HG02885 (cell line): ENCODE data around the gene ACTR8.
A peak's percentile ranks its signal among the peaks of the same experiment; 100 is the strongest.

ENCODE experiments used
- ATAC-seq: cut with Tn5 transposase; IDR thresholded peaks from one replicate; pipeline ENCODE4 v1.9.1; 2021; ENCODE audit warnings: mild to moderate bottlenecking; ENCODE audit not compliant: unreplicated experiment, poor library complexity

The ACTR8 gene

GRCh38 chr3:53841296-53841695, 40.7 kb downstream of the ACTR8 start:
- no peak for ATAC-seq

GRCh38 chr3:53837331-53837730, 44.6 kb downstream of the ACTR8 start:
- ATAC-seq, result no peak

DNA sequence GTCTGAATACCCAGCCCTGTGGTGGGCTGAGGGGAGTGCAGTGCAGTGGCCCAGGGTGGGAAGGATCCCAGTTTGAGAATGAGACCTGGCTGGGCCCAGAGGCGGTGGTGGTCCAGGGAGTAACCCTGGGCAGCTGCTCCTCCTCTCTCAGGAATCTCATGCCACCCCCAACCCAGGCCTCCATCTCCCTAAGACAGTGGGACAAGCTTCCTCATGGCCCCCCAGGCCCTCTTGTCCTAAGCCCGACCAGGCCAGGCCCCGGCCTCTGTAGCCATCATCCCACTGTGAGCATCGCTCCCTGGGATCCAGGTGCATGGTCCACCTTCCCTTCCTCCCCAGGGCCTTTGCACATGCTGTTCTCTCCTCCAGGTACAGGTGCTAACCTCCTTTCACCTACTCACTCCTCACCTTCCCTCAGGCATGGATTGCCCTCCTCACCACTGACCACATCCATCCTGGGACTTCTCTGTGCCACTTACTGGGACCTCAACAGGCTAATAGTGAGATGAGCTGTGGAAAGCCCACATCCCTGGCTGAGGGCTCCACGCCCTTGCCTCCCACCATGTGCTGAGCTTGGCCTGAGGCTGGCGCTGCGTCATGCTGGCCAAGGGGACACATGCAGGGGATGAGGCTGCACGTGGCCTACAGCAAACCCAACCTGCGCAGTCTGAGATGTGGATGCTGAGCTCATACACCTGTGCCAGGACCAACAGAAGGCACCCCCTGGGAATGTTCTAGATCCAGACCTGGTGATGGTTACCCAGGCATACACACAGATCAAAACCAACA, 45.7 kb downstream of the ACTR8 start:
- ATAC-seq, result no peak

GRCh38 chr3:53835257-53835656, 46.7 kb downstream of the ACTR8 start:
- ATAC-seq, result no peak

DNA sequence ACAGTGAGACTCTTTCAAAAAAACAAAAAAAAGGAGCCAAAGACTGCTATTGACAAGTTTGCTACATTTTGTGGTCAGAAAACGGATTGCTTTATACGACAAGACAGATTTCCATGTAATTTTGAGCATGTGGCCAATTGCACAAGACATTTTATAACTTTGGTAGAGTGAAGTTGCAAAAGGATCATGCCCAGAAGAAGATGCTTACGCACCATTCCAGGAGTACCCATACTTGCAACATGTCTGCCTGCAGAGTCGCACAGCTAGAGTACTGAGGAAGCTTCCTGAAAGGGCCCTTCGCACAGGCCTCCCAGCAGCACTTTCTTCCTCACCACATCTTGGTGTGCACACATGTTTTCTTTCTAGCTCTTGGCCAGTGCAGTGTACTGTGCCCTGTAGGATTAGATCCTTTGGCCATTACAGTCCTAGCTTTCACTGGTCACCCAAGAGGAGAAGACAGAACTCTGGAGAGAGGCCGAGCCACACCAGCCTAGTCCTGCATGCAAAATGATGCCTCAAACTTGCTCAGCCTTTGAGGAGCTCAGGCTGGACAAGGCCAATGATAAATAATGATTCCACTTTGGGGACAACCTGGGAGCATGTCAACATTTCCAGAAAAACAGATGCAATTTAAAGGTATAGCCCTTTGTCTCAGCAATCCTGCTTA, 47.4 kb downstream of the ACTR8 start:
- ATAC-seq, result no peak

DNA sequence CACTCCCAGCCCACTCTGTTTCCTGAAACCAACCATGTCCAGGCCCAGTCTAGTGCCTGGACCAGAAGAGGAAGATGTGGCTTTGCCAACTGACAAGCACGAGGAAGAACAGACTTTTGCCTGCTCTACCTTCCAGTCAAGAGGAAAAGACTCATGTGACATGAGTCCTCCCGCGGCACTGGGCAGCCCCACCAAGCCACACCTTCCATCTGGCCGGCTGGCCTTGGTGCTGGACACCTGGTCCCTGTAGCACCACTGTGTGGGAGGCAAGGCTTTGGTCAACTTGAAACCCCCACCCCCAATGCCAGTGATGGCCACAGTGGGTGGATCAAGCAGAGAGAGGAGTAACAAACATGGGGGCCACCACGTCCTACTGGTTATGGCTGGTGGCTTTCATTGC, 48.3 kb downstream of the ACTR8 start:
- ATAC-seq, result no peak

DNA sequence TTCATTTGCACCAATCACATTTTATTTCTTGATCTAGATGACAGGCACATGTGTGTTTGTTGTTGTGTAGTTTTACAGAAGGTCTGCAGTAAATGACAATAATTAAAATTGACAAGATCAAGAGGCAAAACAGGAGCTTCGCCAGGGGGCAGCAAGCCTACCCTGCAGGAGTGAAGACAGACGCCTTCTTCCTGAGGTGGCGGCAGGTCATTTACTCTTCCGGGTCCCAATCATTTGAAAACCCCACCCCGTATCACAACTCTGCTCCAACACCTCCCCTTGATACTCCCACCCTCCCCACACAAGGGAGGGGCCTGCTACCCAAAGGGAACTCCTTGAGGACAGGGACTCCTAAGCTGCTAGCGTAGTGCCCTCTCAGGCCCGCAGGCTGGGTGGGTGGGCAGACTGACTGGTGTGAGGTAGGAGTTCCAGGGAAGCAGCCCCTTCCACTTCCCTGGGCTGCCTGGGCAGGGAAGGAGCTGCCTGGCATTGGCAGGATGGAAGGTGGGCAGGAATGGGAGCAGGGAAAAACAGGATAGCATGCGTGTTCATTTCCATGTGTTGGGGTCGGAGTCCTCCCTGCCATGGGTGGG, 48.8 kb downstream of the ACTR8 start:
- ATAC-seq, result no peak

DNA sequence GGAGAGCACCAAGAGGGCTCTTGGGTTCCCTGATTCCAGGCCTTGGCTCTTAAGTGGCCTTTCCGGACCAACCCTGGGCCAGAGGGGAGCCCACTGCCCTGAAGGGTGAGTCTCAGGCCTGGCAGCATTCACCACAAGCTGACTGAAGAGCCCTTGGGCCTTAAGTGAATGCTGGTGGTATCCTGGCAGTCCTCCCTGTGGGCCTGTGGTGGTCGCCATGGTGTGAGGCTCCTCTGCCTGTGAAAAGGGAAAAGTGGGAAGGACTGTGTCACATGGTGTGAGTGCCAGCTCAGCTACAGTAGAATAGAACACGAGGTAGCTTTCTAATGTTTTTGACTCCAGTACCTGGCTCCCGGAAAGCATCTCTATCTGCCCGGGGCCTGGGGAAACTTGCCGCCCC, 51.0 kb downstream of the ACTR8 start:
- ATAC-seq, result no peak

- no peak for ATAC-seq
Observed at GRCh38 chr3:53829605-53830004, 52.3 kb downstream of the ACTR8 start.

GRCh38 chr3:53828581-53828980, 53.4 kb downstream of the ACTR8 start:
- no peak for ATAC-seq

DNA sequence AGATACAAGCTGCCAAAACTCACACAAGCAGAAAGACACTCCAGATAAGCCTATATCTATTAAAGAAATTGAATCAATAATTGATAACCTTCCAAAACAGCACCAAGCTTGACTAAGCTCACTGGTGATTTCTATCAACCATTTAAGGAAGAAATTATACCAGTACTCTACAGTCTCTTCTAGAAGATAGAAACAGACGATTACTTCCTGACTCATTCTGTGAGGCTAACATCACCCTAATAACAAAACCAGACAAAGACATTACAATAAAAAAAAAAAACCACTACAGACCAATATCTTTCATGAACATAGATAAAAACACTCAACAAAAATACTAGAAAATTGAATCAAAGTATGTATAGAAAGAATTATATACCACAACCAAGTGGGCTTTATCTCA, 55.9 kb downstream of the ACTR8 start:
- no peak for ATAC-seq

DNA sequence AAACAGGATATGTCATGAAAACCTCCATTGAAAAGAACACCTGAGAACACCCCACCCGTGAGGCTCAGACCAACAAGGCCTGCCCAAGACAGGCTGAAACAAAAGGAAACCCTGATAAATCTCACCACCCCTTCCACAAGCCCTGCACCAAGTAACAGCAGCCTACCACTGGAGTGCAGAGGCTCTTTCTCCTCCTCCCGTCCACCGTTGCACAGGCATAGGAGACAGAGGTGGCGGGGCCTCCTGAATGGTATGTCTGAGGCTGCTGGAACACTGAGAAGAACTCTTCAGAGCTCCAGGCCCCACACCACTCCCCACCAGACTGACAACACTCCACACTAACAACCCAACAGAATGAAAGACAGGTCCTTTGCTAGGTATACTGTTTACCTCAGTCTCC, 57.2 kb downstream of the ACTR8 start:
- no peak for ATAC-seq

DNA sequence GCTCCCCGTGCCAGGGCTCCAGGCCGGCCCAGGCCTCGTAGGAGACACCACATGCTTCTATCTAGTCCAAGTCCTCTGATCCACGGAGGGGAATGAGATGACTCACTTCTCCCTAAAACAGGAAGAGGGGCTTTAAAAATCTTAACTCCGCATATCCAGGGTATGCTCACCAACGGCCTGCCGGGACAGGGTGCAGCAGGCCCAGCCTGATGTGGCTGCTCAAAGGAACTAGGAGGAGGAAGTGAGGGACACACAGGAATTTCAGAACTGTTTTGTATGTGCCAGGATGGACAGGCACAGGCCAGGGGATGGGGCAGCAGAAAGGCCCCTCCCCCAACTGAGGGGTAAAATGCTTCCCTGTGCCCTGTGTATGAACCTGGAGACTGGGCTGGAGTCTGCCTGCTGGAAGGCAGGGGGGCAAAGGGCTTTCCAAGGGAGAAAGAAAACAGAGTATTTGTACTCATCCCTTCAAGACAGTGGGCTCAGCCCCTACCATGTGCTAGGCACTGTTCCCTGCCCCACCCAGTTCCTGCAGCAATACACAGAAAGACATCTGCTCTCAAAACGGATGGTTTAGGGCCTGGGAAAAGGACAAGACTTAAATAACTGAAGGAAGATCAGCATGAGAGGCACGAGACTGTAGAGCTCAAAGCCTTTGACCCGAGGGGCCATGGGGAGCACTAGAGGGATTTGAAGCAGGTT, 57.8 kb downstream of the ACTR8 start:
- ATAC-seq, result no peak

GRCh38 chr3:53823026-53823955, 58.7 kb downstream of the ACTR8 start:
- ATAC-seq, result no peak

DNA sequence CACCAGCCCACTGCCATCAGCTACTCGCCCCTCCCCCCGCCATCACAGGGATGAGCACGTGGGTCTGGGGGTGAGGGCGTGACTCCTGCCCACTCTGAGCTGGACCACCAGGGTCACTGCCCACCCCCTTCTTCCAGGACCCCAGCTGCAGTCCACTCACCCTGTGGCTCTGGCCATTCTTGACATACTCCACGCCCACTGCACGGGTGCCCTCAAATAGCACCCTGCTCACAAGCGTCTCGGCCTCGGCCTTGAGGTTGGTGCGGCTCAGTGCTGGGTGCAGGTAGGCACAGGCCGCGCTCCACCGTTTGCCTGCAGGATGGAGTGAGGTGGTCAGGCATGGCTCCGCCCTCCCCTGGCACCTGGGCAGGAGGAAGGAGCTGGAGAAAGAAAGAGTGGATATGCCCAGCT, 59.6 kb downstream of the ACTR8 start:
- no peak for ATAC-seq

GRCh38 chr3:53821631-53822121, 60.3 kb downstream of the ACTR8 start:
- peak; percentile 47 for ATAC-seq

GRCh38 chr3:53820756-53821580, 61.0 kb downstream of the ACTR8 start:
- no peak for ATAC-seq

DNA sequence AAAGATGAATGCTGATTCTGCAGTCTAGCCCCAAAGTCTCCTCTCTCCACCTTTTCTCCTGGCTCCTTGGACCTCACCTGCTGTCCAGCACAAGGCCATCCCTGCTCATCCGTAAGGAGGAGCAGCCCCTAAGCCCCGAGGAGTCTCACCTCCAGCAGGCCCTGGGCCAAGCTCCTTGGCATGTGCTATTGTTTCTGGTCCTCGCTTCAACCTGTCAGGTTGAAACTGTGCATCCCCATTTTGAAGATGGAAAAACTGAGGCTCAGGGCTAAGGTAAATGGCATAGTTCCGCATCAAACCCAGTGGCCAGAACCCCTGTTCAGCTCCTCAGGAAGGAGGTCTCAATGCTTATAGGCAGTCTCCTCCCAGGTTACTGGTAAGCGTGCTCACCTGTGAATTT, 61.9 kb downstream of the ACTR8 start:
- ATAC-seq, result no peak
